ENCODE results near the gene APEX1.

- TF ChIP-seq POLR2A (IDR thresholded peaks at IDR 0.05) (no peak), CTCF (IDR thresholded peaks at IDR 0.05) (no peak)
Measured at GRCh38 chr14:20438664-20439063, 16.4 kb upstream of the APEX1 start.
